ENCODE data around the gene TTC28.
A peak's percentile ranks its signal among the peaks of the same experiment; 100 is the strongest.

TTC28 gene

GRCh38 chr22:28249402-28249801 lies 430.2 kb downstream of the TTC28 start (continued):
- TF ChIP-seq SCRT2 (tag by site-specific recombination; IDR thresholded peaks at IDR 0.05), result no peak
- no peak for TF ChIP-seq ZNF544 (tag by site-specific recombination; IDR thresholded peaks at IDR 0.05)

GRCh38 chr22:28247667-28248363 lies 431.8 kb downstream of the TTC28 start:
- peak; percentile 5; the same call in 1 of the 2 replicates for TF ChIP-seq FEZF1 (tag by site-specific recombination; IDR thresholded peaks at IDR 0.05)
- no peak for TF ChIP-seq ZNF394 (tag by site-specific recombination; IDR thresholded peaks at IDR 0.05; ENCODE audit: borderline replicate concordance)
- TF ChIP-seq ZNF449 (tag by site-specific recombination; IDR thresholded peaks at IDR 0.05), result peak; percentile 84
- no peak for TF ChIP-seq ZNF23 (tag by site-specific recombination; IDR thresholded peaks at IDR 0.05; ENCODE audit: borderline replicate concordance)
- peak; percentile 99 for TF ChIP-seq ZIC2 (tag by site-specific recombination; IDR thresholded peaks at IDR 0.05)
- no peak for TF ChIP-seq ZNF366 (tag by site-specific recombination; conservative IDR thresholded peaks at IDR 0.05)
- peak; percentile 79 for TF ChIP-seq WT1 (tag by site-specific recombination; IDR thresholded peaks at IDR 0.05)
- no peak for TF ChIP-seq ZNF558 (tag by site-specific recombination; IDR thresholded peaks at IDR 0.05)
- H3K36me3 ChIP-seq (ENCODE audit: control insufficient read depth in 2 of 2, insufficient read depth in 1 of 2, low read length in 2 of 2), result no peaks in the 10 kb centered on the region
- POLR2A ChIA-PET, result no interaction called here
- H3K4me3 ChIP-seq (ENCODE audit: low read depth, low read length), result no peak overlapping the region
- no peaks in the 10 kb centered on the region for H3K9me3 ChIP-seq (ENCODE audit: control insufficient read depth, insufficient read depth, low read depth, low read length)
- CTCF ChIA-PET, result no interaction called here
- H3K4me1 ChIP-seq (ENCODE audit: control insufficient read depth, insufficient read depth, low read length), result peaks cover 7% of the 10 kb centered on the region
- H3K27ac ChIP-seq (ENCODE audit: extremely low read depth, low read depth, low read length), result no peak overlapping the region

- H3K9me3 ChIP-seq (ENCODE audit: control insufficient read depth, insufficient read depth, low read depth, low read length), result no peaks in the 10 kb centered on the region
- H3K4me3 ChIP-seq (ENCODE audit: low read depth, low read length), result no peak overlapping the region
- H3K36me3 ChIP-seq (ENCODE audit: control insufficient read depth in 2 of 2, insufficient read depth in 1 of 2, low read length in 2 of 2), result no peaks in the 10 kb centered on the region
- TF ChIP-seq KLF9 (tag by site-specific recombination; IDR thresholded peaks at IDR 0.05; ENCODE audit: low read depth) (no peak), ZNF692 (tag by site-specific recombination; IDR thresholded peaks at IDR 0.05) (no peak), ZNF677 (tag by site-specific recombination; IDR thresholded peaks at IDR 0.05) (no peak), ZNF140 (tag by site-specific recombination; IDR thresholded peaks at IDR 0.05) (no peak), ZNF292 (tag by site-specific recombination; IDR thresholded peaks at IDR 0.05; ENCODE audit: borderline replicate concordance, low read depth) (no peak), ZBTB44 (tag by site-specific recombination; IDR thresholded peaks at IDR 0.05) (no peak), ZNF830 (tag by site-specific recombination; IDR thresholded peaks at IDR 0.05; ENCODE audit: low read depth) (no peak), ZNF23 (tag by site-specific recombination; IDR thresholded peaks at IDR 0.05; ENCODE audit: borderline replicate concordance) (no peak), ZNF701 (tag by site-specific recombination; IDR thresholded peaks at IDR 0.05) (no peak), ZNF398 (tag by site-specific recombination; IDR thresholded peaks at IDR 0.05) (no peak)
- no peak overlapping the region for H3K27ac ChIP-seq (ENCODE audit: extremely low read depth, low read depth, low read length)
- H3K4me1 ChIP-seq (ENCODE audit: control insufficient read depth, insufficient read depth, low read length), result peaks cover 7% of the 10 kb centered on the region
- CTCF ChIA-PET, result no interaction called here
- POLR2A ChIA-PET, result no interaction called here
These were observed 432.5 kb downstream of the TTC28 start for GRCh38 chr22:28247136-28247535.

Measured in HEK293 (cell line).